Measurements from ENCODE around the gene ALDH1B1. TPM values are rescaled to one million over a fixed set of nuclear protein-coding genes. Genes with fewer than 3 reads are reported as not detected.

Gene ALDH1B1
- total and polyA plus RNA-seq, 2 donors (not counting 3 experiments of a cell fraction or from before 2014, with no cell fraction given): 11.5 to 20.5 TPM

DNA sequence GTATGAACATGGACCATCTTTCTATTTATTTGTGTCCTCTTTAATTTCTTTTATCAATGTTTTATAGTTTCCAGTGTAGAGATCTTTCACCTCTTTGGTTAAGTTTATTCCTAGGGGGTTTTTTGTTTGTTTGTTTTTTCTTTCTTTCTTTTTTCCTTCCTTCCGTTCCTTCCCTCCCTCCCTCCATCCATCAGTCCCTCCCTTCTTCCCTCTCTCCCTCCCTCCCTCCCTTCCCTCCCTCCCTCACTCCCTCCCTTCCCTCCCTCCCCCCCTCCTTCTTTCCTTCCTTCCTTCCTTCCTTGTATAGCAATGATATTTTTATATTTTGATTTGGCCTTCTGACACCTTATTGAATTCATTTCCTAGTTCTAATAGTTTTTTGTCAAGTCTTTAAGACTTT is 55.2 kb downstream of the ALDH1B1 start:
- Histone ChIP-seq H3K4me2 (ENCODE audit: insufficient read depth, low read length) (no peak overlapping the region), H3K27me3 (ENCODE audit: control insufficient read depth in 2 of 2, insufficient read depth in 2 of 2, low read length in 2 of 2) (no peaks in the 10 kb centered on the region), H3K27ac (ENCODE audit: insufficient read depth, low read depth, low read length) (no peak overlapping the region), H3K36me3 (ENCODE audit: control insufficient read depth in 2 of 2, extremely low read depth in 1 of 2, insufficient read depth in 2 of 2, low read length in 2 of 2) (no peaks in the 10 kb centered on the region), H3K9me1 (replicated peaks; ENCODE audit: control insufficient read depth, extremely low read depth, insufficient read depth, low read length) (no peaks in the 10 kb centered on the region), H2AFZ (ENCODE audit: low read depth, low read length) (no peak overlapping the region), H3K9ac (replicated peaks; ENCODE audit: extremely low read depth, insufficient read depth, low read length) (no peak overlapping the region), H3K79me2 (ENCODE audit: control insufficient read depth, insufficient read depth, low read length) (no peaks in the 10 kb centered on the region), H3K4me1 (ENCODE audit: control insufficient read depth, extremely low read depth, insufficient read depth, low read length) (peaks cover 9% of the 10 kb centered on the region), H3K9me3 (replicated peaks; ENCODE audit: control insufficient read depth, insufficient read depth, low read length) (no peaks in the 10 kb centered on the region), H4K20me1 (replicated peaks; ENCODE audit: control insufficient read depth, extremely low read depth, insufficient read depth, low read length) (no peaks in the 10 kb centered on the region), H3K4me3 (replicated peaks in 1 of 3; ENCODE audit: insufficient read depth in 1 of 3, low read depth in 1 of 3, low read length in 3 of 3) (no peak overlapping the region)
- intact Hi-C loops (cut with micrococcal nuclease) (no loop called here), dilution Hi-C loops (cut with MboI; ENCODE audit: extremely low pct_ligation_motif_present, low sequenced_read_pairs) (no loop called here)
- CTCF ChIA-PET: interaction anchor here (1.6 kb wide), 1 partner anchor 15 kb away, joined by 5 read pairs; no protein-coding TSS in a partner anchor
- POLR2A ChIA-PET: no interaction called here
- BruUV-seq (replicated peaks): no TSS peak
- TF ChIP-seq POLR2AphosphoS5 (IDR thresholded peaks at IDR 0.05; ENCODE audit: insufficient read depth, low read depth, low read length) (no peak), GATA2 (IDR thresholded peaks at IDR 0.05; ENCODE audit: insufficient read depth, insufficient read length, low read depth, low read length) (no peak), MYC (IDR thresholded peaks at IDR 0.05; ENCODE audit: low read depth, low read length) (no peak), FOS (IDR thresholded peaks at IDR 0.05; ENCODE audit: borderline replicate concordance, insufficient read depth, low read length) (no peak), EZH2 (IDR thresholded peaks at IDR 0.05; ENCODE audit: borderline replicate concordance, low read depth, low read length, severe bottlenecking) (no peak), JUN (IDR thresholded peaks at IDR 0.05; ENCODE audit: borderline replicate concordance, insufficient read depth, insufficient read length, low read depth) (no peak), POLR2A (IDR thresholded peaks at IDR 0.05; ENCODE audit: low read depth, low read length) (no peak)
- TF ChIP-seq, protein P1, sequence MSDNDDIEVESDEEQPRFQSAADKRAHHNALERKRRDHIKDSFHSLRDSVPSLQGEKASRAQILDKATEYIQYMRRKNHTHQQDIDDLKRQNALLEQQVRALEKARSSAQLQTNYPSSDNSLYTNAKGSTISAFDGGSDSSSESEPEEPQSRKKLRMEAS (IDR thresholded peaks at IDR 0.05; ENCODE audit: insufficient read depth, insufficient read length): no peak
- TF ChIP-seq, protein P2, sequence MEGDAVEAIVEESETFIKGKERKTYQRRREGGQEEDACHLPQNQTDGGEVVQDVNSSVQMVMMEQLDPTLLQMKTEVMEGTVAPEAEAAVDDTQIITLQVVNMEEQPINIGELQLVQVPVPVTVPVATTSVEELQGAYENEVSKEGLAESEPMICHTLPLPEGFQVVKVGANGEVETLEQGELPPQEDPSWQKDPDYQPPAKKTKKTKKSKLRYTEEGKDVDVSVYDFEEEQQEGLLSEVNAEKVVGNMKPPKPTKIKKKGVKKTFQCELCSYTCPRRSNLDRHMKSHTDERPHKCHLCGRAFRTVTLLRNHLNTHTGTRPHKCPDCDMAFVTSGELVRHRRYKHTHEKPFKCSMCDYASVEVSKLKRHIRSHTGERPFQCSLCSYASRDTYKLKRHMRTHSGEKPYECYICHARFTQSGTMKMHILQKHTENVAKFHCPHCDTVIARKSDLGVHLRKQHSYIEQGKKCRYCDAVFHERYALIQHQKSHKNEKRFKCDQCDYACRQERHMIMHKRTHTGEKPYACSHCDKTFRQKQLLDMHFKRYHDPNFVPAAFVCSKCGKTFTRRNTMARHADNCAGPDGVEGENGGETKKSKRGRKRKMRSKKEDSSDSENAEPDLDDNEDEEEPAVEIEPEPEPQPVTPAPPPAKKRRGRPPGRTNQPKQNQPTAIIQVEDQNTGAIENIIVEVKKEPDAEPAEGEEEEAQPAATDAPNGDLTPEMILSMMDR (IDR thresholded peaks at IDR 0.05; ENCODE audit: extremely low read depth in 1 of 2, insufficient read depth in 1 of 2, low read depth in 1 of 2, low read length in 2 of 2): no peak
- FAIRE-seq (no peak), DNase-seq (ENCODE audit: low read depth, low spot score) (no peak)

Other genes with a start within 250 kb of the ALDH1B1 start
- gene IGFBPL1, start 31.8 kb downstream of the ALDH1B1 start, total RNA-seq: not detected in 2 replicates
- 0.16 TPM in 1 of 2 replicates, not detected in the other for gene IGFBPL1, start 31.8 kb downstream of the ALDH1B1 start, polyA plus RNA-seq
- gene ANKRD18A, start 227.9 kb downstream of the ALDH1B1 start, total RNA-seq: 0.21 TPM in 1 of 2 replicates, not detected in the other
- gene ANKRD18A, start 227.9 kb downstream of the ALDH1B1 start, polyA plus RNA-seq: 0.11 and 3.2 TPM in 2 replicates

Measured in endothelial cell of umbilical vein (primary cell).